HepG2 (cell line): Measurements from ENCODE around the gene HID1. TPM values are rescaled to one million over a fixed set of nuclear protein-coding genes. Genes with fewer than 3 reads are reported as not detected.

ENCODE experiments used
- CCDC6 ChIP-seq: sonication (generic); formaldehyde crosslinking; IDR thresholded peaks from 2 replicates; pipeline ENCODE4 v1.8.1; 2022; ENCODE audit warnings: mild to moderate bottlenecking, missing genetic modification reagents, moderate library complexity
- HNF1A ChIP-seq, 2 experiments: sonication (generic) in 1 of 2; formaldehyde crosslinking in 1 of 2; IDR thresholded peaks; 2 replicates each; pipeline versions ENCODE4 v1.4.0 to v1.6.1; 2016 to 2020; ENCODE audit warnings: borderline replicate concordance in 1 of 2, low read depth in 1 of 2, mild to moderate bottlenecking in 1 of 2, missing genetic modification reagents in 1 of 2
- KDM1A ChIP-seq: IDR thresholded peaks from 2 replicates; pipeline ENCODE4 v1.6.1; 2016; ENCODE audit warnings: missing compliant biosample characterization
- KLF16 ChIP-seq, 2 experiments: sonication (generic) in 1 of 2; formaldehyde crosslinking in 1 of 2; IDR thresholded peaks; 2 replicates each; pipeline versions ENCODE4 v1.6.1 to v1.8.0; 2016 to 2023; ENCODE audit warnings: missing genetic modification reagents in 2 of 2, missing compliant biosample characterization in 1 of 2
- NFIB ChIP-seq: sonication (generic); formaldehyde crosslinking; IDR thresholded peaks from 2 replicates; pipeline ENCODE4 v1.9.0; 2021; ENCODE audit warnings: missing genetic modification reagents, mild to moderate bottlenecking, borderline replicate concordance
- PAWR ChIP-seq: sonication (generic); formaldehyde crosslinking; IDR thresholded peaks from 2 replicates; pipeline ENCODE4 v1.4.0; 2020; ENCODE audit warnings: missing genetic modification reagents, mild to moderate bottlenecking, borderline replicate concordance
- PLRG1 ChIP-seq: fragments of 450-650 bp; conservative IDR thresholded peaks from 2 replicates; pipeline ENCODE4 v1.6.1; 2016
- RBFOX2 ChIP-seq: fragments of 200-400 bp; formaldehyde crosslinking; IDR thresholded peaks from 2 replicates; pipeline ENCODE4 v1.6.1; 2017; ENCODE audit warnings: low read depth, mild to moderate bottlenecking, low read length
- REXO4 ChIP-seq: sonication (generic); formaldehyde crosslinking; IDR thresholded peaks from 2 replicates; pipeline ENCODE4 v1.8.0; 2022; ENCODE audit warnings: missing genetic modification reagents, mild to moderate bottlenecking, borderline replicate concordance
- RNF2 ChIP-seq: fragments of 450-650 bp; conservative IDR thresholded peaks from 2 replicates; pipeline ENCODE4 v1.6.1; 2016; ENCODE audit warnings: low read depth
- RXRA ChIP-seq: sonication (generic); formaldehyde crosslinking; IDR thresholded peaks from 2 replicates; pipeline ENCODE4 v1.5.1; 2020; ENCODE audit warnings: missing genetic modification reagents
- SP5 ChIP-seq: IDR thresholded peaks from 2 replicates; pipeline ENCODE4 v1.6.1; 2016; ENCODE audit warnings: low read depth, borderline replicate concordance
- SRSF9 ChIP-seq: fragments of 200-400 bp; formaldehyde crosslinking; IDR thresholded peaks from 2 replicates; pipeline ENCODE4 v1.6.1; 2018; ENCODE audit warnings: borderline replicate concordance, mild to moderate bottlenecking, low read depth, low read length; ENCODE audit not compliant: insufficient read depth, poor library complexity, severe bottlenecking
- SUZ12 ChIP-seq: fragments of 150-350 bp; IDR thresholded peaks from 2 replicates; pipeline ENCODE4 v1.6.1; 2014; ENCODE audit warnings: low read depth, low read length
- TAF15 ChIP-seq: fragments of 200-400 bp; formaldehyde crosslinking; IDR thresholded peaks from one replicate; pipeline ENCODE4 v1.6.1; 2018; ENCODE audit warnings: mild to moderate bottlenecking, low read depth, low read length; ENCODE audit not compliant: poor library complexity, severe bottlenecking
- TRAFD1 ChIP-seq: sonication (generic); formaldehyde crosslinking; IDR thresholded peaks from 2 replicates; pipeline ENCODE4 v1.5.1; 2020; ENCODE audit warnings: missing genetic modification reagents, mild to moderate bottlenecking, borderline replicate concordance
- YEATS2 ChIP-seq: sonication (generic); formaldehyde crosslinking; IDR thresholded peaks from 2 replicates; pipeline ENCODE4 v1.4.0; 2020; ENCODE audit warnings: missing genetic modification reagents, borderline replicate concordance
- ZMYM4 ChIP-seq: sonication (generic); formaldehyde crosslinking; IDR thresholded peaks from 2 replicates; pipeline ENCODE4 v1.8.1; 2023; ENCODE audit warnings: mild to moderate bottlenecking, missing genetic modification reagents
- ZNF121 ChIP-seq: sonication (generic); formaldehyde crosslinking; IDR thresholded peaks from 2 replicates; pipeline ENCODE4 v1.5.0; 2020; ENCODE audit warnings: mild to moderate bottlenecking, missing genetic modification reagents
- ZNF274 ChIP-seq: sonication (generic); formaldehyde crosslinking; IDR thresholded peaks from 2 replicates; pipeline ENCODE4 v1.5.1; 2020; ENCODE audit warnings: mild to moderate bottlenecking, missing genetic modification reagents
- ZNF331 ChIP-seq: sonication (generic); formaldehyde crosslinking; IDR thresholded peaks from 2 replicates; pipeline ENCODE4 v1.4.0; 2020; ENCODE audit warnings: missing genetic modification reagents
- ZNF543 ChIP-seq: sonication (generic); formaldehyde crosslinking; IDR thresholded peaks from 2 replicates; pipeline ENCODE4 v1.4.0; 2020; ENCODE audit warnings: mild to moderate bottlenecking, missing genetic modification reagents
- ZNF614 ChIP-seq: IDR thresholded peaks from 2 replicates; pipeline ENCODE4 v1.6.1; 2018; ENCODE audit warnings: missing biosample characterization, missing genetic modification reagents, inconsistent platforms, borderline replicate concordance
- ZNF652 ChIP-seq: IDR thresholded peaks from 2 replicates; pipeline ENCODE4 v1.6.1; 2016; ENCODE audit warnings: low read depth, borderline replicate concordance
- ZNF761 ChIP-seq: sonication (generic); formaldehyde crosslinking; conservative IDR thresholded peaks from 2 replicates; pipeline ENCODE4 v1.4.0; 2020; ENCODE audit warnings: mild to moderate bottlenecking, missing genetic modification reagents
- polyA plus RNA-seq, 8 experiments: library from polyadenylated mRNA; depleted of rRNA in 3 of 8; stranded (reverse) in 7 of 8; unstranded in 1 of 8; fragments of >200 nt; fragmentation: Illumina TruSeq in 4 of 8; extraction: Trizol in 4 of 8; gene quantifications; 2 replicates each; pipeline versions ENCODE4 v1.2.1 to v1.2.3, GENCODE V29; 2011 to 2016; ENCODE audit warnings: low read depth in 4 of 8, missing spikeins in 1 of 8, mixed read lengths in 1 of 8; ENCODE audit not compliant: insufficient read depth in 1 of 8
- total RNA-seq, 5 experiments: library from RNA; depleted of rRNA; stranded (reverse); fragments of >200 nt; fragmentation: Illumina TruSeq; extraction: Trizol; gene quantifications; 2 replicates each; pipeline ENCODE4 v1.2.3, GENCODE V29; 2016; ENCODE audit warnings: low read depth in 1 of 5

HID1 gene
- total and polyA plus RNA-seq, 2 of the 13 experiments (the other 11 are each of a cell fraction or from before 2014, with no cell fraction given), result 2.1 to 10.6 TPM

GRCh38 chr17:74987418-74987908 lies 14.9 kb upstream of the HID1 start, which contains the start of gene CDR2L (continued):
- 0 out of 2 replicates have a peak, but pooled peaks have one; percentile 31 for TF ChIP-seq ZNF331
- TF ChIP-seq ZNF121, result peak; percentile 11; the same call in 1 of the 2 replicates
- no peak for TF ChIP-seq PLRG1
- no peak for TF ChIP-seq HNF1A (IDR thresholded peaks at IDR 0.05; ENCODE audit: low read depth)
- peak; percentile 39; the same call in 1 of the 2 replicates for TF ChIP-seq HNF1A (CRISPR knock-in tag; IDR thresholded peaks at IDR 0.05; ENCODE audit: borderline replicate concordance)
- 0 out of 2 replicates have a peak, but pooled peaks have one; percentile 30 for TF ChIP-seq RBFOX2
- peak; percentile 6; the same call in 1 of the 2 replicates for TF ChIP-seq RXRA (CRISPR knock-in tag)
- no peak for TF ChIP-seq REXO4 (CRISPR knock-in tag)
- TF ChIP-seq ZNF652 (CRISPR knock-in tag), result peak; percentile 40; the same call in 1 of the 2 replicates
- no peak for TF ChIP-seq YEATS2 (CRISPR knock-in tag)
- 0 out of 4 replicates have a peak, but pooled peaks of 1 of the 2 experiments have one; percentile 9 for TF ChIP-seq KLF16 (CRISPR knock-in tag; IDR thresholded peaks at IDR 0.05)
- no peak for TF ChIP-seq SP5 (CRISPR knock-in tag)
- peak; percentile 68; the same call in 1 of the 2 replicates for TF ChIP-seq CCDC6 (CRISPR knock-in tag)
- TF ChIP-seq ZNF274 (CRISPR knock-in tag), result peak; percentile 1; the same call in 1 of the 2 replicates
- TF ChIP-seq KDM1A (CRISPR knock-in tag), result no peak
- TF ChIP-seq SUZ12, result no peak
- TF ChIP-seq ZNF614 (CRISPR knock-in tag), result no peak; the same call in 1 of the 2 replicates
- TF ChIP-seq NFIB (CRISPR knock-in tag), result no peak
- 0 out of 2 replicates have a peak, but pooled peaks have one; percentile 14 for TF ChIP-seq ZNF761 (CRISPR knock-in tag)
- TF ChIP-seq ZMYM4 (CRISPR knock-in tag), result peak; percentile 17; the same call in 1 of the 2 replicates
- TF ChIP-seq TRAFD1, result no peak
- TF ChIP-seq PAWR (CRISPR knock-in tag), result no peak
- TF ChIP-seq RNF2, result peak; percentile 55; the same call in 1 of the 2 replicates
- no peak for TF ChIP-seq SRSF9
- 0 out of 2 replicates have a peak, but pooled peaks have one; percentile 9 for TF ChIP-seq ZNF543 (CRISPR knock-in tag)
- peak; percentile 13 for TF ChIP-seq TAF15
